ENCODE results near the gene KCNC2. TPM values are rescaled to one million over a fixed set of nuclear protein-coding genes. Genes with fewer than 3 reads are reported as not detected.

The KCNC2 gene
- total RNA-seq, 1 donor from 2014 or later = not detected

- Histone ChIP-seq H3K27me3 (no peaks in the 10 kb centered on the region), H3K27ac (no peak overlapping the region), H3K36me3 (no peaks in the 10 kb centered on the region), H3K9me3 (no peaks in the 10 kb centered on the region), H3K4me1 (no peaks in the 10 kb centered on the region), H3K4me3 (no peak overlapping the region)
- DNase-seq (ENCODE audit: low spot score in 2 of 2) = no peak
- TF ChIP-seq CTCF (IDR thresholded peaks at IDR 0.05) = no peak
- intact Hi-C loops (cut with DNase I) = no loop called here
Measured at GRCh38 chr12:75184516-75184915, 25.1 kb downstream of the KCNC2 start.

DNA sequence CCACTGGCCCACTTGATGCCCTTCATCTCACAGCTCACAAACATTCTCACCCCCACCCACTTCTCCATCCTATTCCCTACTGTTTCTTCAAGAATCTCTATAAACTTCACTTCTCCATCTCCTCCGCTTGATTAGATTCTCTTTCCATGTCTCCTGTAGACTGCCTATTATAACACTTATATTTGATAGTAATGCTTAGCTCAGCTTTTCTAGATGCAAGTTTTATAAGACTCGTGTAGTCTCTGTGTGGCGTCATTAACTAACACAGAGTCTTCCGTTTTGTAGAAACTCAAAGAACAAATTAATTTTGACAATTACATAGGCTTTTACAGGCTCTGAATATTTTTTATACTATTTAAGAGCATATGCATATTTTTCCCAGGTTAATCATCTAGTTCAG is 25.7 kb downstream of the KCNC2 start:
- Histone ChIP-seq H3K27me3 (no peaks in the 10 kb centered on the region), H3K36me3 (no peaks in the 10 kb centered on the region), H3K9me3 (no peaks in the 10 kb centered on the region), H3K4me3 (no peak overlapping the region), H3K27ac (no peak overlapping the region), H3K4me1 (no peaks in the 10 kb centered on the region)
- no peak for DNase-seq (ENCODE audit: low spot score in 2 of 2)
- intact Hi-C loops (cut with DNase I) = no loop called here
- no peak for TF ChIP-seq CTCF (IDR thresholded peaks at IDR 0.05)

DNA sequence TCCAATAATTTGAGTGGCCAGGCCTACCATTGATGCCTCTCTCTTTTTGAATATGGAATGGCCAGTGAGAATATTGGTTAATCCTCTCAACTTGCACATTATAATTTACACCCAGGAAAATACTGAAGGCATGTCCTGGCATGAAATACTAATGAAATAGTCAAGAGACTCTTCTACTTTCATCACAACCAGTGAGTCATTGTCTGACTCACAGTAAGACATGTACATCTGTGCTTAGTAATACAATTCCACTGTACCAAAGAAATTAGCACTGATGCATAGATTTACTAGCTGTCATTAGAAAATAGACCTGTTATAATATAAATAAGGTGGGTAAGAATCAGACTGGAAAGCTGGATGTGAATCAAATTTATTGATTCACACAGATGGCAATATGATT is 31.6 kb downstream of the KCNC2 start:
- intact Hi-C loops (cut with DNase I) = no loop called here
- Histone ChIP-seq H3K4me1 (no peaks in the 10 kb centered on the region), H3K36me3 (no peaks in the 10 kb centered on the region), H3K27ac (no peak overlapping the region), H3K27me3 (no peaks in the 10 kb centered on the region), H3K9me3 (no peaks in the 10 kb centered on the region), H3K4me3 (no peak overlapping the region)
- TF ChIP-seq CTCF (IDR thresholded peaks at IDR 0.05) = no peak
- no peak for DNase-seq (ENCODE audit: low spot score in 2 of 2)

DNA sequence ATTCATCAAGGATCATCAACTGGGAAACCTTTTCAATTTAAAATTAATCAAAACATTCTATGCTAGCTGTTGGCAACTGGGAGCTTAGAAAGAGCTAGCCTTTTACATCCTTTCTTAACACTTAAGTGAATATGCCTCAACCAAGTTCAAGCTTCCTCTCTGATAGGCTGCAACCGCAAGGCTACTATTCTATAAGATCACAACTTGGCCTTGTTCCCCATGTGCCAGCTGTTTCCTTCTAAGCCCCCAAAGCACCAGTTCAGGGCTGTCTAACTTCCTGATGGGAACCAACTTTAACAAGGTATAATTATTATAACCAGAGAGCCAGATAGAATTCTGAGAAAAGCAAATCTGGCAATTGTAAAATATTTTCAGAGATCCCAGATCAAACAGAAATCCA is 37.0 kb downstream of the KCNC2 start:
- H3K27me3 ChIP-seq = no peaks in the 10 kb centered on the region
- TF ChIP-seq CTCF (IDR thresholded peaks at IDR 0.05) = no peak
- no peak overlapping the region for H3K4me3 ChIP-seq
- H3K4me1 ChIP-seq = no peaks in the 10 kb centered on the region
- DNase-seq (ENCODE audit: low spot score in 2 of 2) = no peak
- no peaks in the 10 kb centered on the region for H3K36me3 ChIP-seq
- no peaks in the 10 kb centered on the region for H3K9me3 ChIP-seq
- intact Hi-C loops (cut with DNase I) = no loop called here
- H3K27ac ChIP-seq = no peak overlapping the region

GRCh38 chr12:75170640-75171185 is 38.9 kb downstream of the KCNC2 start:
- Histone ChIP-seq H3K36me3 (no peaks in the 10 kb centered on the region), H3K27me3 (no peaks in the 10 kb centered on the region), H3K4me3 (no peak overlapping the region), H3K9me3 (no peaks in the 10 kb centered on the region), H3K4me1 (no peaks in the 10 kb centered on the region), H3K27ac (no peak overlapping the region)
- intact Hi-C loops (cut with DNase I) = no loop called here
- DNase-seq (ENCODE audit: low spot score in 2 of 2) = no peak
- no peak for TF ChIP-seq CTCF (IDR thresholded peaks at IDR 0.05)

DNA sequence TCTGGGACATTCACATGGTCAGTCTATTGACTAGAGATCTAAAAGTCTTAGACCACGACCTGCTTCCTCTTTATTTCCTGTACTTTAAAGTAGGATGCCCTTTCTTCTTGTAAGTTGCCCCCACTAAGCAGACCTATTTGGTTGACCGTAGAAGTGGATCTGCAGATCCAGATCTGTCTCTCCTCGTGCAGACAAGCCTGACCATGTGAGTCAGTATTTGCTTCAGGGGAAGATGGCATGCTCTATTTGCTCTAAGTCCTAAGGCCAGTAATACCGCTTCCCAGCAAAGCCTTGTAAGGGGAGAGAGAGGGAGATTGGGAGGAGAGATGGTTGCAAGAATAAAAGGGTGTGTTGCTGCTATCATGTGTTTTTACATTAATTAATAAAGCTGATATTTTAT is 46.8 kb downstream of the KCNC2 start:
- no peak for TF ChIP-seq CTCF (IDR thresholded peaks at IDR 0.05)
- no peaks in the 10 kb centered on the region for H3K27me3 ChIP-seq
- H3K4me3 ChIP-seq = no peak overlapping the region
- no peaks in the 10 kb centered on the region for H3K9me3 ChIP-seq
- intact Hi-C loops (cut with DNase I) = no loop called here
- no peak overlapping the region for H3K27ac ChIP-seq
- DNase-seq (ENCODE audit: low spot score in 2 of 2) = no peak
- H3K4me1 ChIP-seq = no peaks in the 10 kb centered on the region
- no peaks in the 10 kb centered on the region for H3K36me3 ChIP-seq

Measured in ascending aorta (tissue), 2 donors.